H9 (cell line): ENCODE data around the gene ARID5A. TPM values are rescaled to one million over a fixed set of nuclear protein-coding genes. Genes with fewer than 3 reads are reported as not detected.

Experiments
- DNase-seq: peaks from one replicate; pipeline ENCODE4 v3.0.0-alpha.2; 2017
- H2AFZ ChIP-seq: one replicate; pipeline ENCODE4 v1.6.1; 2013; ENCODE audit warnings: mild to moderate bottlenecking, low read length, control low read depth, moderate library complexity
- H2AK5ac ChIP-seq: 2 replicates; pipeline ENCODE4 v1.6.1; 2013; ENCODE audit warnings: low read length, control low read depth, mixed read lengths; ENCODE audit not compliant: insufficient read length
- H2BK120ac ChIP-seq: one replicate; pipeline ENCODE4 v1.6.1; 2013; ENCODE audit warnings: low read depth, mild to moderate bottlenecking, low read length, control low read depth, inconsistent platforms; ENCODE audit not compliant: poor library complexity, severe bottlenecking
- H2BK12ac ChIP-seq: 2 replicates; pipeline ENCODE4 v1.6.1; 2013; ENCODE audit warnings: low read length, control low read depth, mixed read lengths, low read depth; ENCODE audit not compliant: insufficient read length
- H2BK15ac ChIP-seq: 2 replicates; pipeline ENCODE4 v1.6.1; 2013; ENCODE audit warnings: low read depth, low read length, control low read depth
- H2BK20ac ChIP-seq: one replicate; pipeline ENCODE4 v1.6.1; 2013; ENCODE audit warnings: low read depth, mild to moderate bottlenecking, low read length, control low read depth, inconsistent platforms; ENCODE audit not compliant: poor library complexity, severe bottlenecking
- H2BK5ac ChIP-seq: 2 replicates; pipeline ENCODE4 v1.6.1; 2013; ENCODE audit warnings: low read length, control low read depth, mixed read lengths; ENCODE audit not compliant: insufficient read length
- H3K14ac ChIP-seq: 2 replicates; pipeline ENCODE4 v1.6.1; 2013; ENCODE audit warnings: low read length, control low read depth; ENCODE audit not compliant: insufficient read depth
- H3K18ac ChIP-seq: 2 replicates; pipeline ENCODE4 v1.6.1; 2013; ENCODE audit warnings: low read depth, mild to moderate bottlenecking, mixed read lengths, low read length, control low read depth; ENCODE audit not compliant: insufficient read length
- H3K23ac ChIP-seq: 2 replicates; pipeline ENCODE4 v1.6.1; 2013; ENCODE audit warnings: low read length, control low read depth, mixed read lengths, low read depth; ENCODE audit not compliant: insufficient read length
- H3K23me2 ChIP-seq: 2 replicates; pipeline ENCODE4 v1.6.1; 2013; ENCODE audit warnings: low read depth, mild to moderate bottlenecking, mixed read lengths, low read length, control low read depth; ENCODE audit not compliant: insufficient read length, poor library complexity, severe bottlenecking
- H3K27ac ChIP-seq: 2 replicates; pipeline ENCODE4 v1.5.1; 2013; ENCODE audit warnings: low read length, control low read depth, mixed read lengths, low read depth; ENCODE audit not compliant: insufficient read length
- H3K27me3 ChIP-seq: 2 replicates; pipeline ENCODE4 v1.6.1; 2013; ENCODE audit warnings: low read length, control low read depth, inconsistent platforms; ENCODE audit not compliant: insufficient read depth
- H3K4ac ChIP-seq: 2 replicates; pipeline ENCODE4 v1.6.1; 2013; ENCODE audit warnings: low read depth, mild to moderate bottlenecking, control low read depth, inconsistent platforms, low read length, moderate library complexity
- H3K4me1 ChIP-seq: 2 replicates; pipeline ENCODE4 v1.6.1; 2013; ENCODE audit warnings: low read length, control low read depth, inconsistent platforms; ENCODE audit not compliant: insufficient read depth
- H3K4me2 ChIP-seq: 2 replicates; pipeline ENCODE4 v1.6.1; 2013; ENCODE audit warnings: low read length, control low read depth, mixed read lengths; ENCODE audit not compliant: insufficient read length, insufficient read depth
- H3K56ac ChIP-seq: 2 replicates; pipeline ENCODE4 v1.6.1; 2013; ENCODE audit warnings: low read depth, mild to moderate bottlenecking, mixed read lengths, low read length, control low read depth; ENCODE audit not compliant: insufficient read length
- H3K79me1 ChIP-seq: 2 replicates; pipeline ENCODE4 v1.6.1; 2013; ENCODE audit warnings: low read depth, mild to moderate bottlenecking, moderate library complexity, low read length, control low read depth, inconsistent platforms; ENCODE audit not compliant: insufficient read depth, poor library complexity, severe bottlenecking
- H3K79me2 ChIP-seq: 2 replicates; pipeline ENCODE4 v1.6.1; 2013; ENCODE audit warnings: low read length, control low read depth, inconsistent platforms; ENCODE audit not compliant: insufficient read depth
- H3K9ac ChIP-seq: 2 replicates; pipeline ENCODE4 v1.6.1; 2013; ENCODE audit warnings: low read length, control low read depth, mixed read lengths; ENCODE audit not compliant: insufficient read length; ENCODE audit errors: extremely low read depth
- H3K9me3 ChIP-seq: one replicate; pipeline ENCODE4 v1.6.1; 2013; ENCODE audit warnings: low read depth, low read length, inconsistent platforms; ENCODE audit not compliant: control insufficient read depth
- H3T11ph ChIP-seq: one replicate; pipeline ENCODE4 v1.6.1; 2013; ENCODE audit warnings: mild to moderate bottlenecking, low read length, control low read depth, inconsistent platforms
- H4K20me1 ChIP-seq: one replicate; pipeline ENCODE4 v1.6.1; 2013; ENCODE audit not compliant: control insufficient read depth, insufficient read length, insufficient read depth
- H4K5ac ChIP-seq: 2 replicates; pipeline ENCODE4 v1.6.1; 2013; ENCODE audit warnings: low read depth, mild to moderate bottlenecking, mixed read lengths, low read length, control low read depth; ENCODE audit not compliant: insufficient read length
- H4K8ac ChIP-seq: replicated peaks from 2 replicates; pipeline ENCODE4 v1.6.1; 2013; ENCODE audit warnings: low read length, control low read depth, mixed read lengths, low read depth; ENCODE audit not compliant: insufficient read length
- H4K91ac ChIP-seq: 2 replicates; pipeline ENCODE4 v1.6.1; 2013; ENCODE audit warnings: low read depth, mild to moderate bottlenecking, moderate library complexity, mixed read lengths, low read length, control low read depth; ENCODE audit not compliant: insufficient read length
- H3K27ac Mint-ChIP-seq, 3 experiments: 2 replicates in 2 of 3; 3 replicates in 1 of 3; pipeline ENCODE4 v1.8.0; 2020 to 2021; ENCODE audit warnings: mixed read lengths in 3 of 3, mild to moderate bottlenecking in 1 of 3, moderate library complexity in 1 of 3
- H3K27me3 Mint-ChIP-seq: 2 replicates; pipeline ENCODE4 v1.8.0; 2021; ENCODE audit warnings: low read depth, mild to moderate bottlenecking, moderate library complexity, mixed read lengths
- H3K36me3 Mint-ChIP-seq, 3 experiments: 2 replicates in 2 of 3; 3 replicates in 1 of 3; pipeline ENCODE4 v1.8.0; 2020 to 2021; ENCODE audit warnings: low read depth in 3 of 3, mixed read lengths in 3 of 3; ENCODE audit not compliant: insufficient read depth in 1 of 3
- H3K4me1 Mint-ChIP-seq, 2 experiments: 2 replicates each; pipeline ENCODE4 v1.8.0; 2020; ENCODE audit warnings: mixed read lengths in 2 of 2
- H3K4me3 Mint-ChIP-seq, 2 experiments: 2 replicates in 1 of 2; 3 replicates in 1 of 2; pipeline ENCODE4 v1.8.0; 2020 to 2021; ENCODE audit warnings: mild to moderate bottlenecking in 2 of 2, mixed read lengths in 2 of 2, moderate library complexity in 1 of 2
- H3K9me3 Mint-ChIP-seq, 2 experiments: 2 replicates in 1 of 2; 3 replicates in 1 of 2; pipeline ENCODE4 v1.8.0; 2020; ENCODE audit warnings: mild to moderate bottlenecking in 2 of 2, mixed read lengths in 2 of 2, moderate library complexity in 1 of 2
- WGBS: extraction: QIAGEN DNeasy Blood & Tissue Kit; methylation state at CpG from one replicate; pipeline ENCODE4 v1.1.7; 2013; ENCODE audit warnings: missing lambda C conversion rate, low lambda C conversion rate, mixed read lengths; ENCODE audit not compliant: insufficient read length; ENCODE audit errors: extremely low coverage; 5-methylcytosine and 5-hydroxymethylcytosine counted together
- total RNA-seq: library from RNA; stranded (reverse); gene quantifications from 2 replicates; pipeline ENCODE4 v1.2.1, GENCODE V29; 2021
- TF ChIP-seq, protein P1 (sequence below): fragments of 200-600 bp; sonication (generic); conservative IDR thresholded peaks from 3 replicates; pipeline ENCODE4 v1.8.0; 2021; ENCODE audit warnings: antibody characterized with exemption, mild to moderate bottlenecking

Gene ARID5A
- total RNA-seq, 1 experiment from 2014 or later: 4.5 TPM

DNA sequence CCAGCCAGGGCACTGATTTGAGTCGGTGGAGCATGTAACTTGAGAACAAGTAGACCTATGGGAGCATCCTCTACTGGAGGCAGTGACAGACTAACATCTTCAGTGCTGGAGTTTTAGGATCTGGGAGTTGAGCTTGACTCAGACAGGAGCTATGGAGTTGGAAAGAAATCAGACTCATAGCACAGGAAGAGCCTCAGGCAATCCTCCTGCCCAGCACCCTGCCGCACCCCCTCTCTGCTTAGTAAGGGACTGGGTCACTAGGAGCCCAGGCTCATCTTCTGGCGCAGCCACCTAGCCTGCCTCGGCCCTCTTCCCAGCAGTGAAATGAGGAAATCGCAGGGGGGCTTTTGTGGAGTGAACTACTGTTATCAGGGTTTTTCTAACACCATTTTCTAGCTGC is 3.6 kb downstream of the ARID5A start:
- H3K9ac ChIP-seq: no peak overlapping the region
- H3K23me2 ChIP-seq: peaks cover 19% of the 10 kb centered on the region
- Mint-ChIP-seq H3K9me3 (no peaks in the 10 kb centered on the region), H3K27ac (no peak overlapping the region), H3K27me3 (peaks cover 71% of the 10 kb centered on the region), H3K4me1 (peaks cover 25 to 34% of the 10 kb centered on the region in 2 experiments), H3K4me3 (peak overlapping the region in 1 of 2 experiments; percentile 90; a peak in 3 of 5 replicates), H3K36me3 (peaks cover 0 to 4% (median 0%) of the 10 kb centered on the region in 3 experiments; a peak in 3 of 7 replicates)
- no peak overlapping the region for H2BK15ac ChIP-seq
- H2AK5ac ChIP-seq: no peak overlapping the region
- H3K14ac ChIP-seq: no peak overlapping the region
- no peak overlapping the region for H3K27ac ChIP-seq
- no peak overlapping the region for H2BK5ac ChIP-seq
- H2BK120ac ChIP-seq: no peak overlapping the region
- H3K4me1 ChIP-seq: no peaks in the 10 kb centered on the region; the same call in 1 of the 2 replicates
- no peaks in the 10 kb centered on the region for H3K79me1 ChIP-seq
- H3K79me2 ChIP-seq: no peaks in the 10 kb centered on the region
- no peak overlapping the region for H4K91ac ChIP-seq
- no peak overlapping the region for H2BK12ac ChIP-seq
- no peak for DNase-seq
- H3K23ac ChIP-seq: no peak overlapping the region
- H3K9me3 ChIP-seq: no peaks in the 10 kb centered on the region
- H4K8ac ChIP-seq: no peak overlapping the region
- no peaks in the 10 kb centered on the region for H4K20me1 ChIP-seq
- no peak overlapping the region for H3K4me2 ChIP-seq
- H4K5ac ChIP-seq: no peak overlapping the region
- no CpG with 5 or more reads among the region's 5 CpGs for WGBS
- H3K56ac ChIP-seq: no peak overlapping the region
- TF ChIP-seq, protein P1, sequence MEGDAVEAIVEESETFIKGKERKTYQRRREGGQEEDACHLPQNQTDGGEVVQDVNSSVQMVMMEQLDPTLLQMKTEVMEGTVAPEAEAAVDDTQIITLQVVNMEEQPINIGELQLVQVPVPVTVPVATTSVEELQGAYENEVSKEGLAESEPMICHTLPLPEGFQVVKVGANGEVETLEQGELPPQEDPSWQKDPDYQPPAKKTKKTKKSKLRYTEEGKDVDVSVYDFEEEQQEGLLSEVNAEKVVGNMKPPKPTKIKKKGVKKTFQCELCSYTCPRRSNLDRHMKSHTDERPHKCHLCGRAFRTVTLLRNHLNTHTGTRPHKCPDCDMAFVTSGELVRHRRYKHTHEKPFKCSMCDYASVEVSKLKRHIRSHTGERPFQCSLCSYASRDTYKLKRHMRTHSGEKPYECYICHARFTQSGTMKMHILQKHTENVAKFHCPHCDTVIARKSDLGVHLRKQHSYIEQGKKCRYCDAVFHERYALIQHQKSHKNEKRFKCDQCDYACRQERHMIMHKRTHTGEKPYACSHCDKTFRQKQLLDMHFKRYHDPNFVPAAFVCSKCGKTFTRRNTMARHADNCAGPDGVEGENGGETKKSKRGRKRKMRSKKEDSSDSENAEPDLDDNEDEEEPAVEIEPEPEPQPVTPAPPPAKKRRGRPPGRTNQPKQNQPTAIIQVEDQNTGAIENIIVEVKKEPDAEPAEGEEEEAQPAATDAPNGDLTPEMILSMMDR: no peak
- no peak overlapping the region for H2AFZ ChIP-seq
- H3K4ac ChIP-seq: no peak overlapping the region
- H2BK20ac ChIP-seq: no peak overlapping the region
- peaks cover 12% of the 10 kb centered on the region; the same call in 1 of the 2 replicates for H3K27me3 ChIP-seq
- no peak overlapping the region for H3T11ph ChIP-seq
- H3K18ac ChIP-seq: no peak overlapping the region
